NT2/D1 (cell line): ENCODE measurements around the gene CTIF.

Experiments
- DNase-seq: peaks from one replicate; pipeline ENCODE4 v3.0.0-alpha.2; 2011; ENCODE audit warnings: low read depth, low spot score
- H3K27me3 ChIP-seq: 2 replicates; pipeline ENCODE4 v1.6.0; 2011; ENCODE audit warnings: mild to moderate bottlenecking; ENCODE audit not compliant: insufficient read length, insufficient read depth
- H3K36me3 ChIP-seq: 2 replicates; pipeline ENCODE4 v1.6.1; 2011; ENCODE audit warnings: mild to moderate bottlenecking, low read length, mixed read lengths; ENCODE audit not compliant: insufficient read depth, insufficient read length
- H3K4me1 ChIP-seq: 2 replicates; pipeline ENCODE4 v1.5.1; 2011; ENCODE audit not compliant: insufficient read depth, insufficient read length
- H3K4me3 ChIP-seq: 2 replicates; pipeline ENCODE4 v1.5.1; 2011; ENCODE audit warnings: low read depth; ENCODE audit not compliant: insufficient read length
- H3K9ac ChIP-seq: 2 replicates; pipeline ENCODE4 v1.6.0; 2011; ENCODE audit warnings: low read depth; ENCODE audit not compliant: insufficient read length
- H3K9me3 ChIP-seq: 2 replicates; pipeline ENCODE4 v1.5.1; 2011; ENCODE audit warnings: mild to moderate bottlenecking, low read length; ENCODE audit not compliant: insufficient read depth
- SUZ12 ChIP-seq: IDR thresholded peaks from 2 replicates; pipeline ENCODE4 v1.6.1; 2011; ENCODE audit not compliant: insufficient read length, insufficient read depth; ENCODE audit errors: extremely low read depth
- YY1 ChIP-seq: IDR thresholded peaks from 2 replicates; pipeline ENCODE4 v1.6.1; 2011; ENCODE audit not compliant: insufficient read length, insufficient read depth
- ZNF274 ChIP-seq: IDR thresholded peaks from 2 replicates; pipeline ENCODE4 v1.6.1; 2011; ENCODE audit warnings: mild to moderate bottlenecking, low read depth, low read length

CTIF gene

GRCh38 chr18:48525671-48526070 lies 13.2 kb upstream of the CTIF start:
- DNase-seq, result no peak
- Histone ChIP-seq H3K4me3 (no peak overlapping the region), H3K9me3 (no peaks in the 10 kb centered on the region), H3K4me1 (no peaks in the 10 kb centered on the region), H3K9ac (no peak overlapping the region), H3K27me3 (peaks cover 2% of the 10 kb centered on the region), H3K36me3 (no peaks in the 10 kb centered on the region)
- no peak for TF ChIP-seq SUZ12
- no peak for TF ChIP-seq ZNF274
- TF ChIP-seq YY1, result no peak

DNA sequence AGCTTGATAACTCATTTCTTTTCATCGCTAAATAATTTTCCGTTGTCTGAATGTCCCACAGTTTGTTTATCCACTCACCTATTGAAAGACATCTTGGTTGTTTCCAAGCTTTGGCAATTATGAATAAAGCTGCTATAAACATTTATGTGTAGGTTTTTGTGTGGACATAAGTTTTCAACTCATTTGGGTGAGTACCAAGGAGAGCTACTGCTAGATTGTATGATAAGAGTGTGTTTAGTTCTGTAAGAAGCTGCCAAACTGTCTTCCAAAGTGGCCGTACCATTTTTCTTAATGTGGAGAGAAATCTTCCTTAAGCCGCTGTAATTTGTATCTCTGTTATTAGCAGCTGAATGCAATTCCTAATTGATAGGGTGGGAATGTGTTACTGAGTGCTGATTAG lies 11.4 kb upstream of the CTIF start:
- TF ChIP-seq YY1 (no peak), SUZ12 (no peak), ZNF274 (no peak)
- no peak for DNase-seq
- no peaks in the 10 kb centered on the region for H3K36me3 ChIP-seq
- H3K9ac ChIP-seq, result no peak overlapping the region
- no peaks in the 10 kb centered on the region for H3K4me1 ChIP-seq
- H3K9me3 ChIP-seq, result no peaks in the 10 kb centered on the region
- no peak overlapping the region for H3K4me3 ChIP-seq
- peaks cover 2% of the 10 kb centered on the region for H3K27me3 ChIP-seq

DNA sequence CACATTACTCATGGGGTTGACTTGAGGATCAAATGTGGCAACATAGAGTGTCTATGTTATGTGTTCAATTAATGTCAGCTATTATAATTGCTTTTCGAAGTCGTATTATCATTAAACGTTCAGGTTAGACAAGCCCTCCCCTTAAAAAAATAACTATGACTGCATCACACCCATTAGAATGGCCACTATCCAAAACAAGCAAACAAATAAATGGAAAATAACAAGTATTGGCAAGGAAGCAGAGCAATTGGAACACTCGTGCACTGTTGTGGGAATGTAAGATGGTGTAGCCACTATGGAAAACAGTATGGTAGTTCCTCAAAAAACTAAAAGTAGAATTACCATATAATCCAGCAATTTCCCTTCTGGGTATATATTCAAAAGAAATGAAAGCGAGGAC lies 10.0 kb upstream of the CTIF start:
- no peak overlapping the region for H3K9ac ChIP-seq
- TF ChIP-seq YY1 (no peak), SUZ12 (no peak), ZNF274 (no peak)
- H3K36me3 ChIP-seq, result no peaks in the 10 kb centered on the region
- peaks cover 2% of the 10 kb centered on the region for H3K27me3 ChIP-seq
- no peak overlapping the region for H3K4me3 ChIP-seq
- H3K4me1 ChIP-seq, result no peaks in the 10 kb centered on the region
- H3K9me3 ChIP-seq, result no peaks in the 10 kb centered on the region
- no peak for DNase-seq

DNA sequence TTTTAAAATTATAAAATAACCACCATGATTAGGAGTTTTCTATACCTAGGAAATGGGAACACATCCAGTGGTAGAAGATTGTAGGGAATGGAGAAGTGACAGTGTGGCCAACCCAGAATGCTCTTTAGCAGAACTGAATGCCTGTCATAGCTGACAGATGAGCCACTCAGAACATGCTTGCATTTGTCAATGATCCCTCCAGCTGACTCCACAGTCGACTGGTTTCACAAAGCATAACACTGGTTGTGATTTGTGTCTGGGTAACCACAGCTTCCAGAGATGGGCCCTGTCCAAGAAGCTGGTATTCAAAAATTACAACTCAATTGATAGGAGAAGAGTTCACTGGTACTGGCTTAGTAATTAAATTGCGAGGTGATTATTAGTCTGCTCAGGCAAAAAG lies 9.0 kb upstream of the CTIF start:
- no peak overlapping the region for H3K9ac ChIP-seq
- TF ChIP-seq ZNF274 (no peak), SUZ12 (no peak), YY1 (no peak)
- no peaks in the 10 kb centered on the region for H3K9me3 ChIP-seq
- no peaks in the 10 kb centered on the region for H3K27me3 ChIP-seq
- no peak overlapping the region for H3K4me3 ChIP-seq
- H3K36me3 ChIP-seq, result no peaks in the 10 kb centered on the region
- no peak for DNase-seq
- H3K4me1 ChIP-seq, result no peaks in the 10 kb centered on the region

GRCh38 chr18:48530399-48531081 lies 8.3 kb upstream of the CTIF start:
- TF ChIP-seq ZNF274 (no peak), SUZ12 (no peak), YY1 (no peak)
- H3K4me3 ChIP-seq, result no peak overlapping the region
- no peaks in the 10 kb centered on the region for H3K36me3 ChIP-seq
- DNase-seq, result no peak
- H3K9me3 ChIP-seq, result no peaks in the 10 kb centered on the region
- H3K9ac ChIP-seq, result no peak overlapping the region
- no peaks in the 10 kb centered on the region for H3K27me3 ChIP-seq
- H3K4me1 ChIP-seq, result no peaks in the 10 kb centered on the region

DNA sequence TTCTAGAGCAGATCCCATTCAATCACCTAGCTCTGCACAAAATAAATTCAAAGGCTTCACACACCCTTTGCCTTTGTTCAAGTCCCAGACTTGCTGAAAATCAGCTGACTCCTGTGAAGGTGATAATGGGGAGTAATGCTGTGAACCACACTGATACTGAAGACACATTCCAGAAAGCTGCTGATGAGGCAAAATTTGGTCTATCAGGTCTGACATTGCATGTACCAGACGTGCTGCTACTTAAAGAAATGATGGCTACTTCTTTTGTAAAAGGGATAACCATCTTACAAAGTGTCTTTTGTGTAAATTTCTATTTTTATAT lies 7.8 kb upstream of the CTIF start:
- no peak overlapping the region for H3K9ac ChIP-seq
- no peak overlapping the region for H3K4me3 ChIP-seq
- H3K27me3 ChIP-seq, result no peaks in the 10 kb centered on the region
- H3K9me3 ChIP-seq, result no peaks in the 10 kb centered on the region
- DNase-seq, result no peak
- H3K4me1 ChIP-seq, result no peaks in the 10 kb centered on the region
- no peaks in the 10 kb centered on the region for H3K36me3 ChIP-seq
- TF ChIP-seq ZNF274, result no peak
- no peak for TF ChIP-seq YY1
- TF ChIP-seq SUZ12, result no peak

DNA sequence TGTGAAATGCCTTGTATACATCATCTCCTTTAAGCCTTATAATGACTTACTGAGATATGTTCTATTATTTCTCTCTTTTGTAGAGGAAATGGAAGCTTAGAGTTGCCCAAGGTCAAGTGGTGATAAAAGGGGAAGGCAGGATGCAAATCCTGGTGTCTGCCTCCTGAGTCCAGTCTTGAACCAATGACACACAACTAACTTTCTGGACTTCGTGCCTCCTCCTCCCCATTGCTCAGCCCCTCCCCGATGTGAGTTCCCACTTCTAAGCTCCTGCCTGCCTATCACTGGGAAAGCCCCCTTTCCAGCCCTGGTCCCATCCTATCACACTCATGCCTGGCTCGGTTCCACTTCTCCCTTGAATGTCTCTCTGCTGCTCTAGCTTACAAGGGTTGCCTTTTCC lies 6.9 kb upstream of the CTIF start:
- TF ChIP-seq SUZ12 (no peak), YY1 (no peak), ZNF274 (no peak)
- no peaks in the 10 kb centered on the region for H3K9me3 ChIP-seq
- no peaks in the 10 kb centered on the region for H3K27me3 ChIP-seq
- H3K36me3 ChIP-seq, result no peaks in the 10 kb centered on the region
- no peaks in the 10 kb centered on the region for H3K4me1 ChIP-seq
- H3K9ac ChIP-seq, result no peak overlapping the region
- DNase-seq, result no peak
- no peak overlapping the region for H3K4me3 ChIP-seq

GRCh38 chr18:48533340-48534070 lies 5.3 kb upstream of the CTIF start:
- TF ChIP-seq SUZ12, result no peak
- no peak for TF ChIP-seq YY1
- no peak for TF ChIP-seq ZNF274
- Histone ChIP-seq H3K27me3 (no peaks in the 10 kb centered on the region), H3K36me3 (no peaks in the 10 kb centered on the region), H3K4me1 (no peaks in the 10 kb centered on the region), H3K9ac (no peak overlapping the region), H3K4me3 (no peak overlapping the region), H3K9me3 (no peaks in the 10 kb centered on the region)
- DNase-seq, result no peak
